ENCODE measurements around the gene TCOF1.

TCOF1 gene

DNA sequence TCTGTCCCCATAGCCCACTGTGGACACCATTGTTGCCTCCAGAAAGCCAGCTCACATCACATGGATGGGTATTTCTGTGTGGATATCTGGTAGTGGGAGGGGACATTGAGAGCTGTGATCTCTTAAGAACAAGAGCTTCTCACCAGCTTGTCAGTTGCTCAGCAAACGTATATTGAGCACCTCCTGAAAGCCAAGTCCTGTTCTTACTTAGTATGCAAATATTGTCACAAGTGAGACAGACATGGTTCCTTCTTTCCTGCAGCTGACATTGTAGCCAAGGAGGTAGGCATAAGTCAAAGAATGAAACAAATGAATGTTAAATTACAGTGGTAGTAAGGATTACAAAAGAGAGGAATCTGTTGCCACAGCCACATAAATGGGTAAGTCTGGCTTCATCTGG lies 3.8 kb downstream of the TCOF1 start:
- DNase-seq (ENCODE audit: low spot score) = peak; percentile 53
- TF ChIP-seq, protein P1, sequence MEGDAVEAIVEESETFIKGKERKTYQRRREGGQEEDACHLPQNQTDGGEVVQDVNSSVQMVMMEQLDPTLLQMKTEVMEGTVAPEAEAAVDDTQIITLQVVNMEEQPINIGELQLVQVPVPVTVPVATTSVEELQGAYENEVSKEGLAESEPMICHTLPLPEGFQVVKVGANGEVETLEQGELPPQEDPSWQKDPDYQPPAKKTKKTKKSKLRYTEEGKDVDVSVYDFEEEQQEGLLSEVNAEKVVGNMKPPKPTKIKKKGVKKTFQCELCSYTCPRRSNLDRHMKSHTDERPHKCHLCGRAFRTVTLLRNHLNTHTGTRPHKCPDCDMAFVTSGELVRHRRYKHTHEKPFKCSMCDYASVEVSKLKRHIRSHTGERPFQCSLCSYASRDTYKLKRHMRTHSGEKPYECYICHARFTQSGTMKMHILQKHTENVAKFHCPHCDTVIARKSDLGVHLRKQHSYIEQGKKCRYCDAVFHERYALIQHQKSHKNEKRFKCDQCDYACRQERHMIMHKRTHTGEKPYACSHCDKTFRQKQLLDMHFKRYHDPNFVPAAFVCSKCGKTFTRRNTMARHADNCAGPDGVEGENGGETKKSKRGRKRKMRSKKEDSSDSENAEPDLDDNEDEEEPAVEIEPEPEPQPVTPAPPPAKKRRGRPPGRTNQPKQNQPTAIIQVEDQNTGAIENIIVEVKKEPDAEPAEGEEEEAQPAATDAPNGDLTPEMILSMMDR (IDR thresholded peaks at IDR 0.05; ENCODE audit: extremely low read depth, missing control alignments) = no peak

DNA sequence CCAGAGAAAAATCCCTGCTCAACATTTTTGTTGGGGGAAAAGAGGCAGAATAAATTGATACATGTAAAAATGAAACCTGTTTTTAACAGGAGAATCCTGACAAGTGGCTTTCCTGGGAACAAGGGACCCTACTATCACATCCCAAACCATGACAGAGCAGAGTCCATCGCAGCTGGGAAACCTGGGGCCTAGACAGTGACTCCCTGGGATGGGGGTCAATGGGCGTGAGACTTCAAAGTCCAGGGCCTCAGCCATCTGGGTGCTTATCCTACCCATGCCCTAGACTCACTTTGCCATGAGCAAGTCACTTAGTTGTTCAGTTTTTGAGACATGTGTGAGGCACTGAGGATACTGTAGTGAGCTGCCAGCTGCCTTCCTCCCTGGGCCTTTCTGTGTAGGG lies 5.7 kb downstream of the TCOF1 start:
- DNase-seq (ENCODE audit: low spot score) = no peak
- TF ChIP-seq, protein P1 (IDR thresholded peaks at IDR 0.05; ENCODE audit: extremely low read depth, missing control alignments) = no peak

DNA sequence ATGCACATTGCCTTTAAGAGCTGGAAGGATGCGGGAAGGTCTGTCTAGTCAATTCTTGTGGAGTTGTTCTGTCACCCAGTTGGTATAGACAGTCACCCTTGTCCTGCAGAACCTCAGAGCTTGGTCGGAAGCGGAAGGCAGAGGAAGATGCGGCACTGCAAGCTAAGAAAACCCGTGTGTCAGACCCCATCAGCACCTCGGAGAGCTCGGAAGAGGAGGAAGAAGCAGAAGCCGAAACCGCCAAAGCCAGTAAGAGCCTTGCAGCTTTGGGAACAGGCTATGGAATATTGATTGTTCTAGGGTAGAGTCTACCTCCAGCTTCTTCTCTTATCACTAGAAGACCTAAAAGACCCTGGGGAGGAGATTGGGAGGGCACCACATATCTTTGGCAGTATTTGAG lies 6.5 kb downstream of the TCOF1 start:
- no peak for DNase-seq (ENCODE audit: low spot score)
- TF ChIP-seq, protein P1 (IDR thresholded peaks at IDR 0.05; ENCODE audit: extremely low read depth, missing control alignments) = no peak

DNA sequence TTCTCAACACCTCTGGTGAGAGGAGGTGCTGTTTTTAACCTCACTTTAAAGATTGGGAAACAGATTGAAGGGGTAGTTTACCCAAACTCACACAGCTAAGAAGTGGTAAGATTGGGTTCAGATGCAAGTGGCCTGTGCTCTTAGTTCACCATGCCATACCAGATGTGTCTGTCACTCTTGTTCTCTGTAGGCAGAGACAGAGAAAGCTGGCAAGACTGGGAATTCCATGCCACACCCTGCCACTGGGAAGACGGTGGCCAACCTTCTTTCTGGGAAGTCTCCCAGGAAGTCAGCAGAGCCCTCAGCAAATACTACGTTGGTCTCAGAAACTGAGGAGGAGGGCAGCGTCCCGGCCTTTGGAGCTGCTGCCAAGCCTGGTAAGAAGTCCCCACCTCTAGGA lies 11.0 kb downstream of the TCOF1 start:
- TF ChIP-seq, protein P1 (IDR thresholded peaks at IDR 0.05; ENCODE audit: extremely low read depth, missing control alignments) = no peak
- no peak for DNase-seq (ENCODE audit: low spot score)

DNA sequence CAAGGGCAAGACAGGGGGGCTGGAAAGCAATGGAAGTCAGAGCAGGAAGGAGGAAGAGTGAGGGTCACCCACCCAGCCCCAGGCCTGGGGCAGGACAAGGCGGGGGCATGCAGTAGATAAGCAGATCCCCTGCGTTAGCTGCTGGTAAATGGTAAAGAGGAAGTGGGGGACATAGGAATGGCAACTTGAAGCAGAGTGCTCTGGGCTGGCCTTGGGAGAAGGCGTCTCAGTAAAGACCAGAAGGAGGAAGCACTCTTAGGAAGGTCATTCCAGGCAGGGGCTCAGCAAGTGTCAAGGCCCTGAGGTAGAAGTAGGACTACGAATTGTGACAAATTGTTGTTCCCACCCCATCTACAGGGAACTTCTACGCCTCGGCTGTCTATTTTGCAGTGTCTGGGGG lies 15.1 kb downstream of the TCOF1 start:
- DNase-seq (ENCODE audit: low spot score) = no peak

DNA sequence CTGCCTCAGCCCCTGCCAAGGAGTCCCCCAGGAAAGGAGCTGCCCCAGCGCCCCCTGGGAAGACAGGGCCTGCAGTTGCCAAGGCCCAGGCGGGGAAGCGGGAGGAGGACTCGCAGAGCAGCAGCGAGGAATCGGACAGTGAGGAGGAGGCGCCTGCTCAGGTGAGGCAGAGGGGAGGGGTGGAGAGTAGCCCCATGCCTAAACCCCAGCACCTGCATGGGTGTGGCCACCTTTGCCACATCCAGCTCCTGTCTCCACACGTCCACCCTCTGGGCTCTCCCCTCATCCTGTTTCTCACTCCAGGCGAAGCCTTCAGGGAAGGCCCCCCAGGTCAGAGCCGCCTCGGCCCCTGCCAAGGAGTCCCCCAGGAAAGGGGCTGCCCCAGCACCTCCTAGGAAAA lies 17.2 kb downstream of the TCOF1 start:
- TF ChIP-seq, protein P1 (IDR thresholded peaks at IDR 0.05; ENCODE audit: extremely low read depth, missing control alignments) = no peak
- no peak for DNase-seq (ENCODE audit: low spot score)

More for the DNA sequence above, 15.1 kb downstream of the TCOF1 start:
- TF ChIP-seq, protein P1 (IDR thresholded peaks at IDR 0.05; ENCODE audit: extremely low read depth, missing control alignments) = no peak

DNA sequence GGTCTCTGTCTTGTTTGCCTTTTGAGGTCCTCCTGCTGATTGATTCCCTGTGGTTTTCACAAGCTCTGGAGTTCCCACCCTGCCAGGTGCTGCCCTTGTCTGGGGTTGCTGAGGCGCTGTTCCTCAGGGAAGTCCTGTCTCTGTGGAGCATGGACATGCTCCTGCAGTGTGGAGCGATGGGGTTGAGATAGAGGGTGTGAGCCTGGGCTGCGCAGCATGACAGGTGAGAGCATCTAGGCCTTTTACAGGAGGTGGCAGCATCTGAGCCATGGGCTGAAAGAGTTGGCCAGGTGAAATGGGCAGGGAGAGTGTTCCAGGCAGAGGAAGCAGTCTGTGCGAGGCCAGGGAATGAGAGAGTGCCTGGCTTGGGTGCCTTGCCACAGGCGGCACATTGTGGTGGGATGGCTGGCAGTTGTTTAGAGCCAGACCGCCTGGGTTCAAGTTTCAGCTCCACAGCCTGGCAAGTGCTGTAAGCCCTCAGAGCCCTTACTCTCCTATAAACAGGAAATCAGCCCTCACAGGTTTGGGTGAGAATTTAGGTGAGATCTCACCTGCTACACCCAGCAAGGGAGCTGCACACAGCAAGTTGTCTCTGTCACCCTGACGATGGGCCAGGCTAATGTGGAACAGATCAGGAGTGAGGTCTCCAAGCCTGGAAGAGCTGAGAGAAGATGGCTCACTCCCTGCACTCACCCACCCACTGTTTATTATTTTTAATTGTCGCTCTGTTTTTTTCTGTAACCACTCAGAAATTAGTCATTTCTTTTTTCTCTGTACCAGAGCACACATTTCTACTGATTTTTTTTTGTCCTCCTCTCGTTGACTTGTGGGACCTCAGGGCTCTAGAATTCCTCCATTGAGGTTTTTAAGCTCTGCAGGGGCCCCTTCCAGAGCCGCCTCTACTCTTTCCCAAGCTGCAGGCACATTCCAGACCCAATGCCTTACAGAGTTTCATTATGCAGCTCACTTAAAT lies 19.6 kb downstream of the TCOF1 start:
- TF ChIP-seq, protein P1 (IDR thresholded peaks at IDR 0.05; ENCODE audit: extremely low read depth, missing control alignments) = no peak
- no peak for DNase-seq (ENCODE audit: low spot score)
